NCI-H2029 (cell line): ENCODE measurements around the gene ABHD2.
"Not testable (repeated sequence)": the region's sequence is repeated elsewhere in the genome, so short reads cannot be mapped to it uniquely, and the experiment has no call there.

Source experiments
- DNase-seq: peaks from one replicate; lab custom pipeline; 2025; lab: John Stamatoyannopoulos, UW

ABHD2 gene

DNA sequence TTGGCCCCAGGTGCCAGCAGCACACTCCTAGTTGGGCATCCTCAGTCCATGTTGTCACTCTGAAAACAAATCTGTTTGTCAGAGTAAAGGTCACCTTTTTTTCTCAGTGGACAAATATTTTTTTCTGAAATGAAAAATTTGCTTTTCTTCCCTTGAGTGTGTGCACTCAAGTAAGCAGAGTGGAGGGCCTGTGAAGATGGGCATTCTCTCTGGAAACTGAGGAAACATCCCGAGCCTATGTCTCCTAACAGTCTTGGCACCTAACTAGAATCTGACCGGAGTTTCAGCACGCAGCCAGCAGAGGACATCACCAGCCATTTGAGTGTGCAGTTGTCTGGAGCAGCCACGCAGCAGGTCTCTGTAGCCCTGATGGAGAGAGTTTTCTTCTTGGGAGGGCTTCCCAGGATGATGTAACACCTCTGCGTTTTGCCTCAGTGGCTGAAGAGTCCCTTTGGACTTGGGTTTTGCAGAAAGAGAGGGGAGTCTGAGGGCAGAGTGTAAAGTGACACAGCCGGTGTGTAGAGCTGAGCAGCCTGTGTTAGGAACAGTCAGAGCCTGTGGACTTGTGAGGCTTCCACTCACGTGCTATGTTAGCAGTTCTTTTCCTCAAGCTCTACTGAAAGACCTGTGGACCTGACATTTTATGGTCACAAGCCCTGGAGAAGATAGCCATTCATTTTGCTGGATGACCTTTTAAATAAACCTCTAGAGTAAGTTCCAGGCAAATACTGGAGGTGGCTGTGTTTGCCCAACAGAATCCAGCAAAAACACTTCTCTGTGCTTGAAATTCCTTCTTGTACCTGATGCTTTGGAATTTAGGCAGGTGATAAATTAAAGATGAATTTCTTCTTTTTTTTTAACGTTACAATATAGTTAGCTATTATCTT lies 51.6 kb downstream of the ABHD2 start:
- no peak for DNase-seq

DNA sequence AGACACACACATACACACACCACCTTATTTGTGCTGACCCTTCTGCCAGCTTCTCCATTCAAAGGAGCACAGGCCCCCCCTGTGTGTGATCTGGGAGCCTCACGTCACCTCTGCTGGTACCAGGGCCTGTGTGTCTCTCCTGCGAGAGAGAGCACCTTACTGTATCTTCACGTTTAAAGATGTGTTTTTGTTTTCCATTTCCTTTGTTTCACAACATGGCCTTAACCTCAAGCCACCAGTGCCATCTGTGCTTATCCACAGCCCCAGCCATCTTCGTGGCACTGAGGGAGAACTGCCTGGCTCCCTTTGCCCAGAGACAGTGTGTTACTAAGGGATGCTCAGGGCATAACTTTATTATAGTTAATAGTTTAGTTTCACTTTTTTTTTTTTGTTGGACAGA lies 52.3 kb downstream of the ABHD2 start:
- DNase-seq, result no peak

DNA sequence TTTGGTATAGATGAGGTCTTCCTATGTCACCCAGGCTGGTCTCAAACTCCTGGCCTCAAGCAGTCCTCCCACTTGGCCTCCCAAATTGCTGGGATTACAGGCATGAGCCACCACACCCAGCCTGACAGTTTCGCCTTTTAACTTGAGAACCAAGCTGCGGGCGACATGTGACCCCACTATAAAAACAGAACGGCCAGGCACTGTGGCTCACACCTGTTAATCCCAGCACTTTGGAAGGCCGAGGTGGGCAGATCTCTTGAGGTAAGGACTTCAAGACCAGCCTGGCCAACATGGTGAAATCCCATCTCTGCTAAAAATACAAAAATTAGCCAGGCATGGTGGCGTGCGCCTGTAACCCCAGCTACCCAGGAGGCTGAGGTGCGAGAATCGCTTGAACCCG lies 52.9 kb downstream of the ABHD2 start:
- not testable (repeated sequence) for DNase-seq

DNA sequence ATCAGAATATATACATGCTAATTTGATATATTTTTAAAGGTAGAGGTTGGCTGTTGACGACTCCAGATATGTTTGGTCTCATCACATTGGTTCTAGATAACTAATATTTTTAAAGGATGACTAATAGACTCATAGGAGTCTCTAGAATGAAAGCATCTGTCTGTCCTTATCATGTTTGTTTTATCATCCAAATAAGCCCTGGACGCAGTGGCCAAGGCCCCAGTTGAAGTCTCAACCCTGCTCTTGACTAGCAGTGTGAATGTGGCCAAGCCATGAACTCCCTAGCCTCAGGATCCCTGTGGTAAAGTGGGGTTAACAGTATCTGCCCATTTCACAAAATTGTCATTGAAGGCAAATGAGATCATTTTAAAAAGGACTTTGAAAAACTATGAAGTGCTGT lies 53.6 kb downstream of the ABHD2 start:
- DNase-seq, result no peak

DNA sequence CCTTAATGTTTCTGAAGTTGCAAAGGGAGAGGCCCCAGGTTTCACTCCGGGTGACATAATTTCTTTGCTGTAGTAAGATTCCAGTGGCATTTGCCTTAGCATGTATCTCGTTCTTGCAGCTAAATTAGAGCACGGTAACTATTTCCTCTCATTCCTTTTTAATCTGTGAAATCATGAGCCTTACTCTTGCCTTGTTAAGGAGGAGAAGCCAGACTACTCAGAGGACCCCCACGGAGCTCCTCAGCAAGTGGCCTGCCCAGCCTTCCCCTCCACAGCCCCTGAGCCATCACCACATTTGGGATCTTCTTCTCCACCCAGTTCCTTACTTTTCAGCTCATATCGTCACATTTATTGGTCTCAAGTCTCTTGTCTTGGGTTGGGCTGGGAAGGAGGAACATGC lies 54.2 kb downstream of the ABHD2 start:
- no peak for DNase-seq

DNA sequence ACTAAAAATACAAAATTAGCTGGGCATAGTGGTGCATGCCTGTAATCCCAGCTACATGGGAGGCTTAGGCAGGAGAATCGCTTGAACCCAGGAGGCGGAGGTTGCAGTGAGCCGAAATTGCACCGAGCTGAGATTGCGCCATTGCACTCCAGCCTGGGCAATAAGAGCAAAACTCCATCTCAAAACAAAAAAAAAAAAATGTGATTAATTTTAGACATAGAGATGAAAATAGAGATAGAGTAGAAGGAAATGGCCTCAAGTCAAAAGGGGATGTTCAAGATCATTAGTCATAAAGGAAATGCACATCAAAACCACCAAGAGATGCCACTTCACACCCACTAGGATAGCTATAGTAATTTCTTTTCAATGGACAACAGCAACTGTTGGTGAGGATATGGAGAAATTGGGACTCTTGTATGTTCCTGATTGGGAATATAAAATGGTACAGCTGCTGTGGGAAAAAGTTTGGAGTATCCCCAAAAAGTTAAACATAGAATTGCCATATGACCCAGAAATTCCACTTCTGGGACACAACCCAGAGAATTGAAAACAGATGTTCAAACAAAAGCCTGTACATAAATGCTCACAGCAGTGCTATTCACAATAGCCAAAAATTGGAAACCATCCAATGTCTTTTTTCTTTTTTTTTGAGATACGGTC lies 55.4 kb downstream of the ABHD2 start:
- peak; percentile 35 for DNase-seq

DNA sequence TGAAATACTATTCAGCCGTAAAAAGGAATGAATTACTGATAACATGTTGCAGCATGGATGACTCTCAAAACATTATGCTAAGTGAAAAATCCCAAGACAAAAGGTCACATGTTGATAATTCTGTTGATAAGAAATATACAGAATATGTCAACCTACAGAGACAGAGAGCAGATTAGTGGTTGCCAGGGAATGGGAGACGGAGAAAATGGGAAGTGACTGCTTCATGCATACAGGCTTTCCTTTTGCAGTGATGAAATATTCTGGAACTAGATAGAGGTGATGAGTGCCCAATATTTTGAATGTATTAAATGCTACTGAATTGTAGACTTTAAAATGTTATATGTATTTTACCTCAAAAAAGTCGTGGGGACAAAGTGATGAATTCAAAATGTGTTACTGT lies 56.2 kb downstream of the ABHD2 start:
- no peak for DNase-seq

DNA sequence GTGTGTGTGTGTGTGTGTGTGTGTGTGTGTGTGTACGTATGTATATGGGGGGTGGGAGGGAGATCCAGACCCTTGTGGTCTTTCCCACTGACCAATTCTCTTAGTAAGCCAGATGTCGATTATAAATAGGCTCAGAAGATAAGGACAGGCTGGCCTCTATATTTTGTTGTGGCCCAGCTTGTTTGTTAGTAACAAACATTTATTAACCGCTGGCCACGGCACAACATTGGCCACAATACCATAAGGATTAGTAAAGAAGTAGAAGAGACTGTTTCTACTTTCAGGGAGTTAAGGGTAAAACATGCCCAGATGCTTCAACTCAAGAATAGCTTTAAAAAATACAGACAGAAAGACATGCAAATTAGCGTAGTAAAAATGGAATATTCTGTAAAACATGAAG lies 58.1 kb downstream of the ABHD2 start:
- no peak for DNase-seq

DNA sequence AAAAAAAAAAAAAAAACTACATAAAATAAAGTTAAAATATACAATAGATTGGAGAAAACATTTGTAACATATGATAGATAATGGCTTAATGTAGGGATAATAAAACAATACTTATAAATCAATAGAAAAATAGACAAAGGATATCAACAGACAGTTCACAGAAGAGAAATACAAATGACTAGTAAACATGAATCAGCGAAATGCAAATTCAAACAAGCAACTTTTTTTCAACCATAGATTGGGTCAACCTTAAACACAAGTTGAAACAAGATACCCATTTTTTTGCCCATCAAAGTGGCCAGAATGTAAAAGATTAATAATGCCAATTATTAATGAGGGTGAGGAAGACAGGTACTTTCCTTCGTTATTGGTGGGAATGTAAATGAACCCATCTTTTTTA lies 59.9 kb downstream of the ABHD2 start:
- no peak for DNase-seq

DNA sequence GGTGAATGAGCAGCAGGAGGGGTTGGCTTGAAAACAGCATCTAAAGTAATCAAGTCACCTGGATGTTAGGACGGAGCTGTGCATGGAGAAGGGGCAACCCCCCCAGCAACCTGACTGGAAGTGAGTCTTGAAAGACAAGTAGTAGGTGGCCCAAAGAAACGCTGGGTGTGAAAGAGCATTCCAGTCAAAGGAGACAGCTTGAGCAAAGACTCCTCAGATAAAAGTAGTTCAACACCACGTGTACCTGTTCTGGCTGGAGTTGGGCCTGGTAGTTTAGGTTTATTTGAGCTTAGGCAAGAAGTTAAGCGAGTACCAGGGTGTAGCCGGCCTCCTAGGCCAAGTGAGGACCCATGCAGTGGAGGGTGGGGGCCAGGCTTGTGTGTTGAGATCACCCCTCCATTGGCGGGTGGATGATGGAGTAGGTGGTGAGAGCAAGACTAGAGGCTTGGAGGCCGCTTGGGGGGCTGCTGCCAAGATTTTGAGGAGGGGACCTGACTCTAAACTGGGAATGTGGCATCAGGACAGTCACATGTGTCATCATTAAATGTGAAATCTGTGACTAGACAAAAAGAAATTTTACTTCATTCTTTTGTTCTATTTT lies 61.3 kb downstream of the ABHD2 start:
- DNase-seq, result no peak

DNA sequence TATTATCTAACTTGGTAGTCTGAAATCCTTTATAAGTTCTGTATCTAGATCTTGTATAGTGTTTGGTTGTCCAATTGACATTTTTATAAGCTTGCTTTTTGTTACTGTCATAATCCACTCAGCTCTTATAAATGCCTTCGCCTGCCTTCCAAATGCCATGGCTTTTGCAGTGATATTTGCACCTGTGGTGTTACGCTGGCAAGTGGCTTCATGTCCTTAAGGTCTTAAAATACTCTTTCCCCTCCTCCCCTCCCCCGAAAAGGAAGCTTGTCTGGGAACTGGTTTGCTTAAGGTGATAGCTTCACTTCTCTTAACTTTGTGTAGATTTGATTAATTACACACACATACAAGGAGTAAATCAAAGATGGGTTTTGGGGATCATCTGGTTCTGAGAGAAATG lies 62.0 kb downstream of the ABHD2 start:
- DNase-seq, result peak; percentile 2

DNA sequence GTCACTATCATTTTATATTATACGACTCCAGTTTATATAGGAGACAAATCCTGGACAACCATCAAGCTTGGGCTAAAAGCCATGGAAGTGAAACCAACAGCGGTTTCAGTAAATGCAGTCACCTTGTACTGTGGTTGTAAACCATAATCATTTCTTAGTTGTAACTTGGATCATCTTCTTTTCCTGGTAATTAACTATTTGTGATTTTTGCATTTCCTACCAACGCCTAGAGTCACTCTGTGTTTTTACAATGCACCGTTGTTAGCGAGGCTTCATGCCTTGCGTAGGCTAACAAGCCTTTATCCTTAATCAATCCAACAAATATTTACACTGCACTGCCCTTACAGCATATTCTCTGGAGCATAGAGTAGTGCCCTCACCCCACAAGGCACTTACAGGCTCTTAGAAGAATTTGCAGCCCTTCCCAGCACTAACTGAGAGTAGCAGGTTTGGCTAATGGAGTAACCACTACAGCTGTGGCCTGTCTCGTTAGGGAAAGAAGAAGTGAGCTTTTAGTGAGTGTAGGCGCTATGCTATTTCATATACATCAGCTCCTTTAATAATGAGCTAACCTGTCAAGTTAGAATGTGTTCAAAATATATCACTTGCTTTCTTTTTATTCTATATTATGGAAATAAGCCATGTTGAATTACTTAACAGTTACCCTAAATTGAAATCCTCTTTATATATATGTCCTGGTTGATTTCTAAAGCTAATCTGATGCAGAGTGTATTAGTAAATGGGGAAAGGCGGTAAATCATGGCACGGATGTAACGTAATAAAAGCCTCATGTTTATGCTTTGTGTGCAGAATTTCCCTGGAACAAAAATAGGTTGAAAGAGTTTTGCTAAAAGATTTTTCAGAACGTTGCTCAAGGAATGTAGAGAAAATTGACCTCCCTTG lies 62.8 kb downstream of the ABHD2 start:
- DNase-seq, result peak; percentile 52

DNA sequence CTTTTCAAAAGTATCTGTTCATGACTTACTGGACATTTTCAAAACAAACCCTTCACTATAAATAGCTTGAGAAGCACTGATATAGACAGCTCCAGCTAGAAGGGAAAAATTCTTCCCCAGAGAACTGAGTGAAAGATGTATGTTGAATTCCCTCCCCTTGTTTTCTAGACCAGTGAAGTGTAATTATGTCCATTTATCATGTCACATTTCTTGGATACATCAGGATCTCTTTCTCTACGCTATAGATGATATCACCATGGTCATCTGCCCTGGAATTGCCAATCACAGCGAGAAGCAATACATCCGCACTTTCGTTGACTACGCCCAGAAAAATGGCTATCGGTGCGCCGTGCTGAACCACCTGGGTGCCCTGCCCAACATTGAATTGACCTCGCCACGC lies 66.9 kb downstream of the ABHD2 start:
- no peak for DNase-seq

DNA sequence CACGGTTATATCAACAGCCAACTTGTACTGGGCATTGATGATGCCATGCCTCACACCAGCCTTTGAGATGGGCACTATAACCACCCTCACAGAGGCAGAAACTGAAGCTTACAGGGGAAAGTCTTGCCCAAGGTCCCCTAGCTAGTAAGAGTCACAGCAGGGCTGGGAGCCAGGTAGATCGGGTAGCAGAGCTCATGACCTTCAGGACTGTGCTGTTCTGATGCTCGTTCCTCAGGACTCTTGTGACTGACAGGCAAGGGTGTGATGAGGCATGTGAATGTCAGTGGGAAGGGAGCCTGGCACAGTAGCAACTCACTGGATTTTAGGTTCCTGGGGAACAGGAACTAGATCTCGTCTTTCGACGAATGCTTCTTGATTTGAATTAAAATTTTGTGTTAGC lies 67.4 kb downstream of the ABHD2 start:
- DNase-seq, result no peak

DNA sequence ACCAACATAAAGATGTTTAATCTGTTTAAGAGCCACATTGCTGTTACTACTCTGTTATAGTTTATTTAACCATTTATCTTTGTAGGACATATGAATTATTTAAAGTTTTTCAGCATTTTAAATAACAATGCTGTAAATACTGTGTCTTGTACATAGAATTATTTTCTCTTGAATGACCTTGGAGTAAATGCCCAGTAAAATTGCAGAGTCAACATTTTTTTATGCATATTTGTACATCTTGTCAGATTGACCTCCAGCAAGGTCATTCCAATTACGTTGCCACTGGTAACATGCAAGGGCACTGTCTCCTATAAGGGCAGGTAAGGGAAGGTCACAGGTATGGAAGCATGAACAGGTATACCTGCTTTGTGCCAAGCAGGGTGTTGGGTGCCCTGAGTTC lies 68.8 kb downstream of the ABHD2 start:
- no peak for DNase-seq

DNA sequence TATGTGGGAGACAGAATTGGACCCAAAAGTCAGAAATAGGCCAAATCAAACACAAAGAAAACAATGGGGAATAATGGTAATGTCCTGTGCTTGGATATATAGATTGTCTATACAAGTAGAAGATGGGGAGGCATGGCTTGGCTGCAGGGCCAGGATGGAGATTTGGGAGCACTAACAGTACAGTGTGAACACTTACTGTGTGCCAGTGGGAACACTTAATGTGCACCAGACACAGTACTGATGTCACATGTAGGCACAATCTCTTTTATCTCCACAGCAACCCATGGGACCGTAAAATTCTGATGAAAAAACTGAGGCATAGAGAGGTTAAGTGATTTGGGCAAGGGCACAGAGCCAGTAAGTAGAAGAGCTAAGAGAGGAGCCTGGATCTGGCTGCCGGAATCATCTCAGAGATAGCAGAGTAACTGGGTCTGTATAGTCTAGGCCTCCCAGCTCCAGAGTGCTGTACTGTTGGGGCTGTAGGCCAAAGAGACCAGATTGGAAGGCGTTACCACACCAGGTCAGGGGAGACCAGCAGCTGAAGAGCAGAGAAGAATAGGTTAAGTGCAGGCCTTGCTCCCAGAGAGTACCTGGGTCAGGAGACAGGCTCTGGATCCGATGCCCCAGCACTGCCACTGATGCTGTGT lies 69.8 kb downstream of the ABHD2 start:
- DNase-seq, result no peak

DNA sequence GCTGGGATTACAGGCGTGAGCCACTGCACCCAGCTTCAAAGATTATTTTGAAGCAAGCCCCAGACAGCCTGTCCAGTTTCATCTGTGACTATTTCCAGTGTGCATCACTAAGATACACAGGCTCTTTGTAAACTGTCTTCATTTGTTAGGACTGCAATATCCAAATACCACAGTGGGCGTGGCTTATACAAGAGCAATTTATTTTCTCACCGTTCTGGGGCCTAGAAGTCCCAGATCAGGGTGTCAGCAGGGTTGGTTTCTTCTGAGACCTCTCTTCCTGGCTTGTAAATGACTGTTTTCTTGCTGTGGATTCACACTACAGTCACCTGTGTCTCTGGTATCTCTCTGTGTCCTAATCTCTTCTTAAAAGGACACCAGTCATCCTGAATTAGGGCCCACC lies 73.4 kb downstream of the ABHD2 start:
- no peak for DNase-seq

DNA sequence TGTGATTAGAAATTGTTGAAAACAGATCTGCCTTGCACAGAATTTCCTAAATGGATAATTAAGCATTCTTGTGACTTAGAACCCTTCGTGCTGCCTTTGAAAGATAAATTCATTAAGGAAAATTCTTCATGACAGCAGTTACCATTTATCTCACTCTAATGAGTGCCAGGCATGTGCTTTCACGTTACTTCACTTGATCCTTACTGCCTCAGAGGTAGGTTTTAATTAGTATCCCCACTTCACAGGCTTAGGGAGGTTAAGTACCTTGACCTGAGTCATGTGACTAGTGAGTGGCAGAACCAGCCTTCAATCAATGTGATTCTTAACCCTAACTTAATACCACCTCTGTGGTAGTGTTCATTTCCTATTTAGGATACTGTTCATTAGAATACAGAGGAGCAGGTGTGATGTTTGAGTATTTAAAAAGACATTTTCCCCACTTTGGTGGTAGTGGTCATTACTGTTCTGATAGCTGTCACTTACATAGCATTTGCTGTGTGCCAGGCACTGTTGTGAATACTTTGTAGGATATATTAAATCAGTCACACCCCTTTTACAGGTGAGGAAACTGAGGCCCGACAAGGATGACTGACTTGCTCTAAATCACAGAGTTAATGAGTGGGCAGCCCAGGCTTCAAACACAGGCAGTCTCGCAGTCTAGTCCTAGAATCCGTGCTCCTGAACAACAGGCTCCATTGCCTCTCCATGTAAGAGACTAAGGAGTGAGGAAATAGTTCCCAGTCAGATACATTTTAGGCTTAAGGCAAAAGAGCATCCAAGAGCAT lies 75.2 kb downstream of the ABHD2 start:
- no peak for DNase-seq

DNA sequence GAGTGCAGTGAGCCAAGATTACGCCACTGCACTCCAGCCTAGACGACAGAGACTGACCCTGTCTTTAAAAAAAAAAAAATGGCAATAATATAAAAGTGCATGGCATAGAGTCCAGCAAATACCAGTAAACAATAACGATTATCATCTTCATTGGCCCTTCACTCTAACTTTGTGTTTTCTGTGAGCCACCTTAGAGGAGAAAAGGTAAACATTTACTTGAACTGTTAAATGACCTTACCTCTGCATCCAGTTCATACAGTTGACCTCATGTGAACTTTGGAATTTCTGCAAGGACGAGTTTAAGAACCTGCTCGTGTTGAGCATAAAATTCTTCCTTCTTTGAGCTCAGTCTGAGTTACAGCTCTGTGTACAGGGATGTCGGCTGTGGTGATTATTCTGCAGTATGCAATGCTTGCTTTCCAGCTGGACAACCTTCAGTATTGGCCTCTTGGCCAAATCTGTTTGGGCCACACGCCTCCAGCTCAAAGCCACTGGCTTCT lies 76.5 kb downstream of the ABHD2 start:
- DNase-seq, result no peak

DNA sequence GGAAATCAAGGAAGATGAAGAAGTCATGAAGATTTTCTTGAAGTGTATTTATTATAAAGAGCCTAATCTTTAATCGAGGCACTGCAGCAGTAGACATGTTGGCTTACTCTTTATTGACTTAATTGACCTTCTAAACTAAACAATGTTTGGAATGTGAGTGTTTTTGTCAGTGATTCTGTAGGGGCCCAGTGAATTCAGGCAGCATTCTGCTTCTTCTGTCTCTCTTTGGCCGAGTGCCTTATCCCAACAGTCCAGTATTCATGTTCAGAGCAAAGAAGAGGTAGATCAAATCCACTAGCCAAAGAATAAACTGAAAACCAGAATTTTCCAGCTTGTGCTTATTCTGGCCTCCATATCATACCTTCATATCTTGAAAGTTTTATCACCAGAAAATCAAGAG lies 77.4 kb downstream of the ABHD2 start:
- DNase-seq, result no peak
